Measurements from ENCODE around the gene PSMA3. TPM values are rescaled to one million over a fixed set of nuclear protein-coding genes. Genes with fewer than 3 reads are reported as not detected.

The PSMA3 gene
- total RNA-seq, 1 experiment from 2014 or later, result 355 TPM

DNA sequence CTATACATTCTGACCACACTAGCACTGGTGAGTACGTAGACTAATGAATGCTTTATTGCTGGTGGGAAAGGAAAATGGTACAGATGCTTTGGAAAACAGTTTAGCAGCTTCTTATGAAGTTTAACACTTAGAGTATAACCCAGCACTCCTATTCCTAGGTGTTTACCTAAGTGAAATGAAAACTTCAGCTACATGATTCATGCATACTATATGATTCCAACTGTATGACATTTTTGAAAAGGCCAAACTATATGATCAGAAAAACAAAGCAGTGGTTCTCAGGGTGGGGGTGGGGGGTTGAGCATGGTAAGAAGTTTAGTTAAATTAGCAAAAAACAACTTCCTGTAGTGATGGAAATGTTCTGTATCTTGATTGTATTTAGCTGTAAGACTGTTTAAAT lies 31.6 kb downstream of the PSMA3 start:
- DNase-seq (ENCODE audit: low spot score), result no peak
- CTCF ChIA-PET, result no interaction called here
- intact Hi-C loops (cut with micrococcal nuclease; ENCODE audit: unreplicated experiment), result no loop called here
- Histone ChIP-seq H3K27ac (ENCODE audit: low read depth, low read length, poor library complexity, severe bottlenecking) (peak overlapping the region; percentile 5), H3K27me3 (replicated peaks; ENCODE audit: insufficient read depth, low read depth, low read length, poor library complexity) (no peaks in the 10 kb centered on the region), H3K4me1 (ENCODE audit: insufficient read depth, low read length, poor library complexity, severe bottlenecking) (peaks cover 17% of the 10 kb centered on the region), H3K9me3 (ENCODE audit: low read depth, low read length, poor library complexity, severe bottlenecking) (no peaks in the 10 kb centered on the region), H3K4me3 (ENCODE audit: low read depth, low read length, poor library complexity, severe bottlenecking) (no peak overlapping the region), H3K36me3 (ENCODE audit: insufficient read depth, low read length, poor library complexity, severe bottlenecking) (peaks cover 57% of the 10 kb centered on the region)
- POLR2A ChIA-PET (ENCODE audit: low non-redundant PET), result interaction anchor here (0.6 kb wide), 1 partner anchor 71 kb away, joined by 5 read pairs; no protein-coding TSS in a partner anchor
- no TSS peak for BruUV-seq (replicated peaks)
- TF ChIP-seq, protein P1, sequence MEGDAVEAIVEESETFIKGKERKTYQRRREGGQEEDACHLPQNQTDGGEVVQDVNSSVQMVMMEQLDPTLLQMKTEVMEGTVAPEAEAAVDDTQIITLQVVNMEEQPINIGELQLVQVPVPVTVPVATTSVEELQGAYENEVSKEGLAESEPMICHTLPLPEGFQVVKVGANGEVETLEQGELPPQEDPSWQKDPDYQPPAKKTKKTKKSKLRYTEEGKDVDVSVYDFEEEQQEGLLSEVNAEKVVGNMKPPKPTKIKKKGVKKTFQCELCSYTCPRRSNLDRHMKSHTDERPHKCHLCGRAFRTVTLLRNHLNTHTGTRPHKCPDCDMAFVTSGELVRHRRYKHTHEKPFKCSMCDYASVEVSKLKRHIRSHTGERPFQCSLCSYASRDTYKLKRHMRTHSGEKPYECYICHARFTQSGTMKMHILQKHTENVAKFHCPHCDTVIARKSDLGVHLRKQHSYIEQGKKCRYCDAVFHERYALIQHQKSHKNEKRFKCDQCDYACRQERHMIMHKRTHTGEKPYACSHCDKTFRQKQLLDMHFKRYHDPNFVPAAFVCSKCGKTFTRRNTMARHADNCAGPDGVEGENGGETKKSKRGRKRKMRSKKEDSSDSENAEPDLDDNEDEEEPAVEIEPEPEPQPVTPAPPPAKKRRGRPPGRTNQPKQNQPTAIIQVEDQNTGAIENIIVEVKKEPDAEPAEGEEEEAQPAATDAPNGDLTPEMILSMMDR (conservative IDR thresholded peaks at IDR 0.05; ENCODE audit: low read depth, low read length), result no peak
- TF ChIP-seq EZH2 (IDR thresholded peaks at IDR 0.05; ENCODE audit: borderline replicate concordance, low read depth, low read length, poor library complexity, severe bottlenecking), result no peak

- BruUV-seq (replicated peaks), result no TSS peak
- ChIA-PET POLR2A (ENCODE audit: low non-redundant PET) (no interaction called here), CTCF (no interaction called here)
- Histone ChIP-seq H3K4me3 (ENCODE audit: low read depth, low read length, poor library complexity, severe bottlenecking) (no peak overlapping the region), H3K27me3 (replicated peaks; ENCODE audit: insufficient read depth, low read depth, low read length, poor library complexity) (no peaks in the 10 kb centered on the region), H3K27ac (ENCODE audit: low read depth, low read length, poor library complexity, severe bottlenecking) (no peak overlapping the region), H3K4me1 (ENCODE audit: insufficient read depth, low read length, poor library complexity, severe bottlenecking) (peaks cover 30% of the 10 kb centered on the region), H3K36me3 (ENCODE audit: insufficient read depth, low read length, poor library complexity, severe bottlenecking) (peaks cover 45% of the 10 kb centered on the region), H3K9me3 (ENCODE audit: low read depth, low read length, poor library complexity, severe bottlenecking) (no peaks in the 10 kb centered on the region)
- DNase-seq (ENCODE audit: low spot score), result no peak
- intact Hi-C loops (cut with micrococcal nuclease; ENCODE audit: unreplicated experiment), result no loop called here
- TF ChIP-seq EZH2 (IDR thresholded peaks at IDR 0.05; ENCODE audit: borderline replicate concordance, low read depth, low read length, poor library complexity, severe bottlenecking), result no peak
- TF ChIP-seq, protein P1 (conservative IDR thresholded peaks at IDR 0.05; ENCODE audit: low read depth, low read length), result no peak
Observed at GRCh38 chr14:58278177-58278576, 33.5 kb downstream of the PSMA3 start.

GRCh38 chr14:58280954-58281787 lies 36.5 kb downstream of the PSMA3 start:
- ChIA-PET POLR2A (ENCODE audit: low non-redundant PET) (no interaction called here), CTCF (no interaction called here)
- peaks cover 21% of the 10 kb centered on the region for H3K4me1 ChIP-seq (ENCODE audit: insufficient read depth, low read length, poor library complexity, severe bottlenecking)
- no TSS peak for BruUV-seq (replicated peaks)
- H3K27ac ChIP-seq (ENCODE audit: low read depth, low read length, poor library complexity, severe bottlenecking), result peak overlapping the region; percentile 78
- H3K36me3 ChIP-seq (ENCODE audit: insufficient read depth, low read length, poor library complexity, severe bottlenecking), result peaks cover 53% of the 10 kb centered on the region
- H3K4me3 ChIP-seq (ENCODE audit: low read depth, low read length, poor library complexity, severe bottlenecking), result no peak overlapping the region
- no peaks in the 10 kb centered on the region for H3K27me3 ChIP-seq (replicated peaks; ENCODE audit: insufficient read depth, low read depth, low read length, poor library complexity)
- intact Hi-C loops (cut with micrococcal nuclease; ENCODE audit: unreplicated experiment), result no loop called here
- DNase-seq (ENCODE audit: low spot score), result peak; percentile 89
- no peaks in the 10 kb centered on the region for H3K9me3 ChIP-seq (ENCODE audit: low read depth, low read length, poor library complexity, severe bottlenecking)
- TF ChIP-seq EZH2 (IDR thresholded peaks at IDR 0.05; ENCODE audit: borderline replicate concordance, low read depth, low read length, poor library complexity, severe bottlenecking), result no peak
- TF ChIP-seq, protein P1 (conservative IDR thresholded peaks at IDR 0.05; ENCODE audit: low read depth, low read length), result no peak
